EL (cell line): ENCODE results near the gene TMEM59L.

ENCODE experiments used
- DNase-seq: peaks from one replicate; pipeline ENCODE4 v3.0.0-alpha.2; 2016

TMEM59L gene

DNA sequence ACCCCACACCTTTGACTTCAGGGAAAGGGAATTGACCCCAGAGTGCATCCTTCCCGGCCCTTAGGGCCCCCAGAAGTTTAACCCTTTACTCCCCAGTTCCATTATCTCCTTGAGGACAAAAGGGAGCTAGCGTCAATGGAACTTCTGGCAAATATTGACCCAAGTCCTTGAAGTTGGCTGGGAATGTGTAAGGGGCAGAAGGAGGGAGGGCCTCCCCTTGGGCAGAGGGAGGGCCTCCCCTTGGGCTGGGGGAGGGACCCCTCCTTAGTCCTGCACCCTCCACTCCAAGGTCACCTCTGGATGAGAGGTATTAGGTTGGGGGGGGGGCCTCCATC is 3.0 kb upstream of the TMEM59L start:
- DNase-seq = no peak

DNA sequence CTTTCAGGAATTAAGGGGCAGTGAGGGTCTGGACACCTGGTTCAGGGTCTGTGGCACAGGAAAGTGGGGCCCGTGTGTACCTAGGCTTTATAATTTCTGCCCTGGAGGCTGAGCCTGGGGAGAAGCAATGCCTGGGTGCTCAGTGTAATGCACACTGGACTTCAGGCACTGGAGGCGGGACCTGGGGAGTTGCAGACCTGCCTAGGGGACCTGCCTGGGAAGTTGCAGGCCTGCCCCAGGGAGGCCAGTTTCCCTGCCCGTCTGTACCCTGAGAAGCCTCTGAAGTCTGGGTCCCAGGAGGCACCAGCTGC is 2.5 kb upstream of the TMEM59L start:
- no peak for DNase-seq

DNA sequence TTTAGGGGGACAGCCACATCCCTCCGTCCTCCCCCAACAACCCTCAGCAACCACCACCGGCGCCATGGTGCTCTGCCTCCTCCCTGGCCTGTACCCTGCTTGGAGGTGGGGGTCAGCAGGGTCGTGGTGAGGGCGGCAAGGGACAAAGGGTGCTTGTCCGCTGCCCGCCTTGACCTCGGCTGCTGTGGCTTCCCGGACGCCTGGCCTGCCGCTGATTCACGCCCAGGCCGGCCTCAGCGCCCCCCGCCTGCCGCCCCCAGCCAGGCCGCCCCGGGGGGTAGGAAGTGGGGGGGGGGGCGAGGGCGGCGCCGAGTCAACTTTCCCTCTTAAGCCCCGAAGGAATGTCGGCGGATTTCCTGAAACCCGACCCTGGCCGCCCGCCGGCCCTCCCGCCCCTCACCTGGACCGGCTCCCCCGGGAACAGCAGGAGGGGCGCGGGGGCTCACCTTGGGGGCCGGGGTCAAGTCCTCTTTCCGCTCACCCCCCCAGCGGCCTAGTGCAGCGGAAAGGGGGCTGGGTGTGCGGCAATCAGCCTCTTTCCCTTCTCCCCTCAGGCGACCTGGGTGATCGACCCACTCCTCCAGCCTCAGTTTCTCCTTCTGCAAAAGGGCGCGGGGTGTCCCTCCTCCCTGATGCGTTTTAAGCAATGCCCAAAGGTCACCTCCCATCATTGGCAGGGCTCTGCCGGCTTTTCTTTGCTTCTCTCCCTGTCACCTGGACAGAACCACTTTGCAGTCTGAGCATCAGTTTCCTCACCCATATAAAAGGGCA is 1.9 kb upstream of the TMEM59L start:
- DNase-seq = no peak

DNA sequence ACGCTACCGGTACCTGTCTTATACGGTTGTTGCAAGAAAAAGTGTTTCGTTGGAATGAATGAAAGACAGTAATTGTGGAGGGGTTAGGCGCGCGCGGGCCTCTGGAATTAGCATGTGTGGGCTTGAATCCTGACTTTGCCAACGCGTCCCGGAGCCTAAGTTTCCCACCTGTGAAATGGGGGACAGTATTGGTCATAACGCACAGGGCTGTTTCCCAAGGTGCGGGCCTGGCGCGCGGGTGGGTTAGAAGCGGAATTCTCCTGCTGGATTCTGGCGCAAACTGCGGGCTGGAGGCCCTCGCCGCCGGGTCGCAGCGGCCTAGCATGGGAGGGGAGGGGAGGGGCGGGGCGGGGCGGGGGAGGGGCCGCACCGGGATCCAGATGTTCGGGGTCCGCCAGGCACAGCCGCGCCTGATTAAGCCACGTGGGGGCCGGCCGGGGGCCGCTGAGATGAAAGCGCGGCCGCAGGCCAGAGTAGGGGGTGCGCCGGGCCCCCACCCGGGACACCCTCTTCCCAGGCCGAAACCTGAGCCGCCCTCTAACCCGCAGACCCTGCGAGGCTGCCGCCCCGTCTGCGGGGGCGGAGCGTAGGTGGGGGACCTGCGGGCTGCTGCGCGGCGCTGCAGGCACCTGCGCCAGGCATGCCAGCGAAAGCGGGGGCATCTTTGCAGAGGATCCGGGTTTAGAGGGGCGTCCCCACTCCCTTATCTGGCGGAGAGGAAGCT is 1.2 kb upstream of the TMEM59L start:
- no peak for DNase-seq

DNA sequence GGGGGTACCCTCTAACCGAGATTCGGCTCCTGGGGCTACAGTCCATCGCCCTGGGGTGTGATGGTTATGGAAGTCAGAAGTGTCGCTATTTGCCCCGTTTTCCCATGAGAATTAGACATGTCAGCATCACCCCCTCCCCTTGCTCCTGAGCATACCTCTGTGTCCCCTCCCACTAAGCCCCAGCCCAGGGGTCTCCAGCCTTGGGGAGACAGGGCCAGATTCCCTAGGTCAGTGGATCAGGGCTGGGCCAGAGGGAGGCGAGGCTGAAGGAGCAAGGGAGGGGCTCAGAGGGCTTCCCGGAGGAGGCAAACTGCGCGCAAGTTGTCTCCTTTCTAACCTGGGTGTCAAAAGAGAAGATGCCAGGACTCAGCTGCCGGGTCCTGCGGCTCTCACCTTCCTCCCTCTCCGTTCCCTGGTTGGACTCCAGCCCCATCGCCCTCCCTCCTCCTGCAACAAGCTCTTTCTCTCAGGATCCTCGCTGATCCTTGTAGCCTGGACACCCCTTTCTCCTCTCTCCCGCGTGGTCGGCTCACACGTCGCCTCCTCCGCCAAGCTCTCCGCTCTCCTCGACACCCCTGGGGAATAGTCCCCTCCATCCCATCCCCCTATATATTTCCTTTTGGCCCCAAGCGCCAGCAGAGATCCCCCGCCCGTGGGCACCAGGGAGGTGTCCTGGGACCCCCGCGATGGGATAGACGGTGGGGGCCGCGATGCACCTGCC is 459 bp upstream of the TMEM59L start:
- no peak for DNase-seq

DNA sequence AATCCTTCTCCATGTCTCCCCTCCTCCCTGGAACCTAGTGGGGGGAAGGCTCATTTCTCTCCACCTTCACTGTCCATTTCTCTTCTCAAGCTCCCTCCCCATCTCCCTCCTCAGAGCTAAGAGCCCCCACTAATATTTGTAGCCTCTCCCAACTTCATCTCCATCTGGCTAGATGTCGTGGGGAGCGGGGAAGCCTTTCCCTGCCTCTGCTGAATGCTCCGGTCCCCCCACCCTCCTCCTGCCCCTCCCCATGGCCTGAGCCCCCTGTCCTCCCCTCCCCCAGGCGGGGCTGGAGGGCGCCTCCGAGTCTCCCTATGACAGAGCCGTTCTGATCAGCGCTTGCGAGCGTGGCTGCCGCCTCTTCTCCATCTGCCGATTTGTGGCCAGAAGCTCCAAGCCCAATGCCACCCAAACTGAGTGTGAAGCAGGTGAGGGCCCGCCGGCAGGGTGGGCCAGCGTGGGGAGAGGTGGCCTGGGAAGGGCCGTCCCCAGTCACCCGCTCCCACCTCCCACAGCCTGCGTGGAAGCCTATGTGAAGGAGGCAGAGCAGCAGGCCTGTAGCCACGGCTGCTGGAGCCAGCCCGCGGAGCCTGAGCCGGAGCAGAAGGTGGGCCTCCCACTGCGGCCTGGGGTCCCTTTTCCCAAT is 1.0 kb downstream of the TMEM59L start:
- DNase-seq = no peak

DNA sequence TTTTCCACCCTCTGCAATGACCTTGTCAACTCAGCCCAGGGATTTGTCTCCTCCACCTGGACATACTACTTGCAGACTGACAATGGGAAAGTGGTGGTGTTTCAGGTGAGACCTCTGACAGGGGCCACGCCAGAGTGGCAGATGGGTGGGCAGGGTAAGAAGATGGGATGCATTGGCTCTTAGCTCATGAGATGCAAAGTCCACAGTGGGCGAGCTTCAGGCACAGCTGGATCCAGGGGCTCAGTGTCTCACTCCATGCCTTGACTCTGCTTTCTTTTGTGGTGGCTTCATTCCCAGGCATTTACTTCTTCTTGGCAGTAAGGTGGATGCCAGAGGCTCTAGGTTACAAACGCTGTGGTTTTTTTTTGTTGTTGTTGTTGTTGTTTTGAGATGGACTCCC is 3.4 kb downstream of the TMEM59L start:
- DNase-seq = no peak

DNA sequence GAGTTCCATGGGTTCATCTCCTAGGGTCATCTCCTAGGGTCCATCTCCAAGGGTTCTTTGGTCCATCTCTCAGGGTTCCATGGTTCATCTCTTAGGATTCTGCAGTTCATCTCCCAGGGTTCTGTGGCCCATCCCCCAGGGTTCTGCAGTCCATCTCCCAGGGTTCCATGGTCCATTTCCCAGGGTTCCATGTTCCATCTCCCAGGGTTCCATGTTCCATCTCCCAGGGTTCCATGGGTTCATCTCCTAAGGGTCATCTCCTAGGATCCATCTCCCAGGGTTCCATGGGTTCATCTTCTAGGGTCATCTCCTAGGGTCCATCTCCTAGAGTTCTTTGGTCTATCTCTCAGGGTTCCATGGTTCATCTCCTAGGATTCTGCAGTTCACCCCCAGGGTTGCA is 4.9 kb downstream of the TMEM59L start:
- no peak for DNase-seq

DNA sequence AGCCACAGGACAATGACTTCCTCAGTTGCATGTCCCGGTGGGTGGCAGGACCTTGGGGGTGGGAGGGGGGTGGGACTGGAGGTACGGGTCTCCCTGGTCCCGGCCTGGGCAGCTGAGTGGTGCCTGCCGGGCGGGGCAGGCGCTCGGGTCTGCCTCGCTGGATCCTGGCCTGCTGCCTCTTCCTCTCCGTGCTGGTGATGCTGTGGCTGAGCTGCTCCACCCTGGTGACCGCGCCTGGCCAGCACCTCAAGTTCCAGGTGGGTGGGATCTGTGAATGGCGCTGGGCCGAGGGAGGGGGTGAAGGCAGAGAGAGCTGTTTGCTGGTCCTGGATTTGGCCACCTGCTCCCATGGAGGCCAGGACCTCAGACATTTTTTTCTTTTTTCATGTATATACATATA is 5.6 kb downstream of the TMEM59L start:
- no peak for DNase-seq

DNA sequence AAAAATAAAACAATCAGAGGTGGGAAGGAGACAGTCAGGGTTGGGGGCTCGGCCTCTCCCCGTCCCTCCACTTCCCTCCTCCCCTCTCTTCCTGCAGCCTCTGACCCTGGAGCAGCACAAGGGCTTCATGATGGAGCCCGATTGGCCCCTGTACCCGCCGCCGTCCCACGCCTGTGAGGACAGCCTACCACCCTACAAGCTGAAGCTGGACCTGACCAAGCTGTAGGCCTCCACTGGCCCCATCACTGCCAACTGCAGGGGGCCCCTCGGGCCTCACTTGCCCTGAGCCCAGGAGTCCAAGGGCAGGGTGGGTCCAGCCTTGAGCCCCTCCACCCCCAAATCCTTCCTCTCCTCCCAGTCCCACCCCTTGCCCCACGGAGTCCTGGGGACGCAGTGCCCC is 7.6 kb downstream of the TMEM59L start:
- DNase-seq = no peak

DNA sequence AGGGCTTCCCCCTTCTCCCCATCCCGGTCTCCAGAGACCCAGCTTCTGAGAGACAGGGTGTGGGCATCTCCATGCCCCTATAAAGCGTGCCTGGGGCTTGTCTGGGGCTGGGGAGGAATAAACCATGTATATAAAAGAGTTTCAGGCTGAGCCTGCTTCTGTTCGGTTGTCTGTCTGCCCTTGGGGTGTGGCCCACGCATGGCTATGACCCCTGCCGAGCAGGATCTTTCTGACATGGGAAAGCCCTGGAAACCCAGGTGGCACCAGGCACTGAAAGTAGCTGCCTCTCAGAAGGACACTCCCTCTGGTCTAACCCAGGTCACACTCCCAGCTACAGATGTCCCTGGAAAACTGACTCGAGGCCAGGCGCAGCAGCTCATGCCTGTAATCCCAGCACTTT is 8.2 kb downstream of the TMEM59L start:
- no peak for DNase-seq

DNA sequence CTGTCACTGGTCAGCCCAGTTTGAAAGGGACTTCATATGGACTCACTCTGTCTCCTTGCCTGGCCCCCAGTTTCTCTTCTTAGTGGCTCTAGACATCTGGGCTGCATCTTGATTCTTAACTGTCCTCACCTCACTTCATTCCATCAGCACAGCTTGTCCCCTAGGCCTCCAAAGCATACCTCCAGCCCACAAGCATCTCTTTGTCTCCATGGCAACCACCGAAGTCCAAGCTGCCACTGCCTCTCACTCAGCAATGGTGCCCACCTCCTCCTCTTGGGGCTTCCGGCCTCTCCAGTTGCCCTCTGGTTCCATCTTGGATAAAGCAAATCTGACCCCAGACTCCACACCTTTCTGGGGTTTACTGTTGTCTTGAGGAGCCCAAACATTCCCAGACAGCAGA is 14.2 kb downstream of the TMEM59L start:
- no peak for DNase-seq

DNA sequence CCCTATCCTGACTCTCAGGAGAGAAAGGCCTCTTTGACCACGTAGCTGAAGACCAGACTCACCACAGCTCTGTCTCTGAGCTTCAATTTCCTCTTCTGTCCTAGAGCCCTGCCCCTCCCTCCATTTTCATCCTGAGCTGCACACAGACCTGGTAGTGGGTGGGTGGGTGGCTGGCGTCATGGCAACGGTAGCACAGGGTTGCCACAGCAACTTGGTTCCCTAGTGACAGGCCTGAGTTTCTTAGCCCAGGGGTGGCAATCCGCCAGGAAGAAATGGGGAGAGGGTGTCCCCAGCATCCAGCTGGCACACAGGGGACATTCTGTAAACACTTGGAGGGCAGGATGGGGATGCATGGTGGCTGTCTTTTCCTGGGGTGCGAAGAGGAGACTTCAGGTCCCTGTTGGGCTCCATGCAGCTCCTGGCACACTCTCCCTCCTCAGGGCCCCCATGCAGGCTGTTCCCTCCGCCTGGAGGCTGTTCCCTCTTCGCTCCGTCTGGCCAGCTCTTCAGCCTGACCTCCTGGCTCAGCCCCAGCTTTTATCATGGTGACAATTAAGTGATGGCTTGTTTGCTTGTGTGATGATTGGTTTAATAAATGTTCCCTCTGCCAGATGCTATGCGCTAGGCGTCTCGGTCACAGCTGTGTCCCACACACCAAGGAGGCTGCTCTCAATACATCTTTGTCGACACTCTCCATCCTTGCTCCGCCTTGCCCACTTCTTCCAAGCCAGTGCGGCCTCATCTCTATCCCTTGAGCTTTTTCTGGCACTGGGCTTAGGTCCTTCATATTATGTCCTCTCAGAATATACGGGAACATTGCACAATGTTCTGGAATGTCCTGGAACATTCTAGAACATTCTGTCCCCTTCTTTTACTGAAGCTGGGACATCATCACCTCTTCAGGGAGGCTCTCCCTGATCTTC is 16.8 kb downstream of the TMEM59L start:
- DNase-seq = no peak

DNA sequence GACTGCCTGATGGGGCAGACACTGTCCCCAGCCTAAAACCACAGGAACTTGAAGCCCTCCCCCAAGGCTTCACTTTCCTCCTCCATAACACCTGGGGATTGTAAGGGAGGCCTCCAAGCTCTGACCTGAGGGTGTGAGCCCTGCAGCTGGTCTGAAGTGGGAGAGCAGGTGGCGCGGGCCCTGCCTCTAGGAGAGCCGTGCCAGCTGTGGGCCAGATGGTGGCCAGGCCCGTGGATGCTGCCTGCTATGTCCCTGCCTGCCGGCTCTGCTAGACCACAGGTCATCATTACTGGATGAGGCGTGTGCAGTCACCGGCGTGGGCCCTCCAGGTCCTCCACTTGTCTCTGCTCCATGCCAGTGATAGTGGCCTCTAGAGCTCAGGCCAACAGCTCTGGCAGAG is 20.7 kb downstream of the TMEM59L start:
- no peak for DNase-seq

DNA sequence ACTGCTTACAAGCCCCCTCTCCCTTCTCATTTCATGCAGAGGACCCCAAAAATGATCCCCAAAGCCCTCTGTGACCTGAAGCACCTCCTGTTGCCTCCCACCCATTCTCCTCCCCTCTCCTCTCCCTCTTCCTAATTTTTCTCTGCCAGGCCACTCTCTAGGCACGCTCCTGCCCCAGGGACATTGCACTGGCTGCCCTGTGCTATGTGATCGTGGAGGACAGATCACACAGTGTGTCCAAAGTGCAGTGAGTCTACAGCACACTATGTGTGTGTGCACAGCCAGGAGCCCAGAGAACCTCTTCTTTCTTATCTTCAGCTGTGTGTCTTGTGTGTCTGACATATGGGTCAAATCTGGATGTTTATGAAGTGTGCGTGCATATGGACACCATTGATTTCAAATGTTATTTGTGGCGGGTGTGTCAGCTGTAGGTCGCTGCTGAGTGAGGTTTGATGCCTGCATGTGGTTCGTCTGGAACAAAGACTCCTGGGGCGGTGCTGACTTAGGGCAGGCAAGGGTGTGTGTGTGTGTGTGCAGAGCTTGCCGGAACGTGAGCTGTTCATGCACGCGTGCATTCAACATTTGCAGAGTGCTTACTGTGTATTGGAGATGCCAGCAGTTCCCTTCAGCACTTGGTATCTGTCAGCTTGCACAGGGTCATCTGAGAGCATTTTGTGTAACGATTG is 22.1 kb downstream of the TMEM59L start:
- no peak for DNase-seq

DNA sequence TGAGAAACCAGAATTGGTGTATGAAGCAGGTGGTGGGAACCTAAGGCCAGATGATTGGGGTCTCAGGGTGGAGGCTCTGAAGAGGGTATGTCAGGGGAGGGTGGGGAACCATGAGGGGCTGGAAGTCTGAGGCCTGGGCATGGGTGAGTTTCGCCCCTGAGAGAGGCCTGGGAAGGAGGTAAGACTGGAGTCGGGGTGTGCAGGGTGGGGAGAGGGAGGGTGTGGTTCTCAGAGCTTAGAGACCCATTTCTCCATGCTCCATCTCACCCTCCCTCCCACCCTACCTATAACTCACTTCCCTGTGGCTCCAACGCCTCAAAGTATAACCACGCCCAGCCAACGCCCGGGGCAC is 23.1 kb downstream of the TMEM59L start:
- no peak for DNase-seq

DNA sequence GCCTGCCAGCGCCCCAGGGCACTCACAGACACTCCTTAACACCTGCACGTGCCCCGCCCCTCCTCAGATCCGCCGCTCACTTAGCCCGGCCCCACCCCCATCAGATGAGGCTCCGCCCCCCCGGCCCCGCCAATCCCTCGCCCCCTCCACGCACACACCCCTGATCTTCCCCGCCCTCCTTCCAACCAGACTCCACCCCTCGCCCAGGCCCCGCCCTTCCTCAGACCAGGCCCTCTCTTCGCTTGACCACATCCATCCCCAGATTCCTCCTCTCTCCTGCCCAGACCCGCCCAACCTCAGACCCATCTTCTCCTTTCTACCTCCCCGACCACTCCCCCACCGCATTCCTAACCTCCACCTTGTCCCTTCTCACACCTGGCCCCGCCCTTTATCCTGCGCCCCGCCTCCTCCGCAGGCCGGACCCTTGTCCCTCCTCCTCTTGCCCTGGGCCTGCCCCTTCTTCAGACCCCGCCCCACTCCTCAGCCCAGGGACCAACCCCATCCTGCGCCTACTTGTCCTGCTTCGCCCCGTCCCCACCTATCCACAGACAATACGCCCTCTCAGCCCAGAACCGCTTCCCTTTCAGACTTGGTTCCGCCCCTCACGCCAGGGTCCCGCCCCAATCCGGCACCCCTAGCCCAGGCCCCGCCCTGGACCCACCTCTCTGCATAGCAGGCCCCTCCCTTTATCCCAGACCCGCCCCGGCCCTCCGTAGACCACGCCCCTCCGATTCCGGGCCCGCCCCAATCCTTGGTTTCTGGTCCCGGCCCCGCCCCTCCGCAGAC is 23.7 kb downstream of the TMEM59L start:
- peak; percentile 96 for DNase-seq

DNA sequence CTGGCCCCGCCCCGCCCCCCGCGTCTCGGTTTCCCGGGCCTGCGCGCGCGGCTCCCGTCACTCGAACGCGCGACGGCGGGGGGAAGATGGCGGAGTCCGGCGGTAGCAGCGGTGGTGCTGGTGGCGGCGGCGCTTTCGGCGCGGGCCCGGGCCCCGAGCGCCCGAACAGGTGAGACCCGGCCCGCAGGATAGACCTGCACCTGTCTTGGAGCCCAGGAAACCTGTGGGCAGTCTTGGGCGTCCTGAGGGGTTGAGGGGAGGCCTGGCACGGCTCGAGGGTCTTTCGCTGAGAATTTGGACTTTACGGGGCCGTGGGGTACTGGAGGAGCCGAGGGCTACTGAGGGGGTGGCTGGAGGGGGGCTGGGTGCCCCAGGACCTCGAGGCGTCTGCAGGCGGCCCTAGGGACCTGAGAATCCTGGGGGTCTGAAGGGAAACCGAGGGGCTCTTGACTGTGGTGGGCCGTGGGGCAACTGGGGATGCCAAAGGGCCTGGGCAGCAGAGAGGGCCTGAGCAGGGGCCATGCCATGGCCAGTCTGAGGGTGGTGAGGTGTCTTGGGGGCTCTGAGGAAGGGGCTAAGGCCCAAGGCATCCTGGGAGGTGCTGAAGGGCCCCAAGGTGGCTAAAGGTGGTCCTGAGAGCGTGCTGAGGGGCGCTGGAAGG is 24.4 kb downstream of the TMEM59L start, which contains the start of gene KLHL26:
TSS of gene KLHL26 (plus strand) at position 60 of the 661 bp plus-strand sequence. CDS start at position 87, 27 bp downstream.
- no peak for DNase-seq

DNA sequence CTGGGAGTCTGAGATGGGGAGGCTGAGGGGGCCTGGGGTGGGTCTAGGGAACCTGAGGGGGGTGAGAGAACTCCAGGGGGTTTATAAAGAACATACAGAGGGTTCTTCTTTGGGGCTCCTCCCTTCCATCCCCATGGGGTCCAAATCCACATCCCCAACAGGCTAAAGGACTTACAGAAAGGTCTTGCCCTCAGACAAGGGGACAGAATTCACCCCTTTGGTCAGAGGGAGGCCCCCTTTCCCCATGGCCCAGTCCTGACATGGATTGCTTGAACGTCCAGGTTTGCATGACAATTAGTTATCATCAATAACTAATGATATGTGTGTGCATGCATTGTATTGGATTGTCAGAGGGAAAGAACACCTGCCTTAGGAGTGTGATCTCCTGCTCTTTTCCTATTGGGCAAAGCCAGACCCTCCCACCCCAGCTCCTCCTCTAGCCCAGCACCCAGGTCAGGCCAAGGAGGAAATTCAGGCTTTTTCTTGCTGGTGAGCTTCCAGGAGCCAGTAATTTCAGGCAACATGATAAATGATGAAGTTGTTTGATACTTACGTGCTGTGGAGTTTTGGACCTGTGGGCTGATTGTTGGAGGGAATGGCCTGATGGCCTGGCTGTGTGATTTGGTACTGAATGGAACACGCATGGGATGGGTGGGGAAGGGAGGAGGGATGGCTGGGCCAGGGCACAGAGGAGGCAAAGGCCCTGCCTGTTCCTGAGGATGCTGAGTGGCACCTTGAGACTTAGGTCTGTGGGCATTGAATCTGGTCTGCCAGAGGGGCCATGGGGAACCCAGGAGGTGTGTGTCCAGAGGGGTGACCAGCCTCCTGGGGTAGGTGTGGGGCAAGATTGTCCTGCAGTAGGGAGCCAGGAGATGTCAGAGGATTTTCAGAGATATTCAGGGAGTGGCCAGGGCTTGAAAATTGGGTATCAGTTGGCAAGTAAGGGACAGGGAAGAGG is 25.3 kb downstream of the TMEM59L start:
- no peak for DNase-seq
